HepG2 (cell line): ENCODE data around the gene RAN. TPM values are rescaled to one million over a fixed set of nuclear protein-coding genes. Genes with fewer than 3 reads are reported as not detected.

Experiments
- AGO1 ChIP-seq: fragments of 200-400 bp; formaldehyde crosslinking; IDR thresholded peaks from 2 replicates; pipeline ENCODE4 v1.6.1; 2017; ENCODE audit warnings: mild to moderate bottlenecking, low read depth, low read length, moderate library complexity; ENCODE audit not compliant: poor library complexity, severe bottlenecking
- ATM ChIP-seq: fragments of 450-650 bp; IDR thresholded peaks from 2 replicates; pipeline ENCODE4 v1.7.1; 2017; ENCODE audit warnings: mild to moderate bottlenecking, borderline replicate concordance
- ELF1 ChIP-seq: sonication (generic); formaldehyde crosslinking; IDR thresholded peaks from 2 replicates; pipeline ENCODE4 v1.4.0; 2020; ENCODE audit warnings: missing genetic modification reagents
- FOXK2 ChIP-seq: fragments of 450-650 bp; IDR thresholded peaks from 2 replicates; pipeline ENCODE4 v1.6.1; 2016
- MIER2 ChIP-seq: IDR thresholded peaks from 2 replicates; pipeline ENCODE4 v1.6.1; 2016; ENCODE audit warnings: missing biosample characterization, missing genetic modification reagents
- MXI1 ChIP-seq: IDR thresholded peaks from 3 replicates; pipeline ENCODE4 v1.6.1; 2012; ENCODE audit warnings: low read depth, low read length, inconsistent platforms, borderline replicate concordance
- NR2F1 ChIP-seq, 2 experiments: fragments of 450-650 bp in 1 of 2; formaldehyde crosslinking in 1 of 2; IDR thresholded peaks; 2 replicates each; pipeline versions ENCODE4 v1.5.0 to v1.6.1; 2016 to 2020; ENCODE audit warnings: mild to moderate bottlenecking in 1 of 2, missing compliant biosample characterization in 1 of 2, missing genetic modification reagents in 1 of 2, moderate library complexity in 1 of 2
- RXRB ChIP-seq: IDR thresholded peaks from 2 replicates; pipeline ENCODE4 v1.6.1; 2016; ENCODE audit warnings: borderline replicate concordance, missing genetic modification reagents, missing compliant biosample characterization
- SALL2 ChIP-seq: sonication (generic); formaldehyde crosslinking; IDR thresholded peaks from 2 replicates; pipeline ENCODE4 v1.8.1; 2023; ENCODE audit warnings: mild to moderate bottlenecking, missing genetic modification reagents, inconsistent platforms
- ZBTB20 ChIP-seq: sonication (generic); formaldehyde crosslinking; IDR thresholded peaks from 2 replicates; pipeline ENCODE4 v1.8.1; 2023; ENCODE audit warnings: missing genetic modification reagents, low read depth, mild to moderate bottlenecking, borderline replicate concordance
- ZBTB8A ChIP-seq: sonication (generic); formaldehyde crosslinking; IDR thresholded peaks from 2 replicates; pipeline ENCODE4 v1.4.0; 2020; ENCODE audit warnings: mild to moderate bottlenecking, low read depth, missing genetic modification reagents, borderline replicate concordance
- ZFP36L2 ChIP-seq: sonication (generic); formaldehyde crosslinking; IDR thresholded peaks from 2 replicates; pipeline ENCODE4 v1.4.0; 2020; ENCODE audit warnings: missing genetic modification reagents
- ZKSCAN5 ChIP-seq: sonication (generic); formaldehyde crosslinking; IDR thresholded peaks from 2 replicates; pipeline ENCODE4 v1.5.1; 2020; ENCODE audit warnings: mild to moderate bottlenecking, missing genetic modification reagents
- ZMYM4 ChIP-seq: sonication (generic); formaldehyde crosslinking; IDR thresholded peaks from 2 replicates; pipeline ENCODE4 v1.8.1; 2023; ENCODE audit warnings: mild to moderate bottlenecking, missing genetic modification reagents
- ZNF101 ChIP-seq: sonication (generic); formaldehyde crosslinking; IDR thresholded peaks from 2 replicates; pipeline ENCODE4 v1.4.0; 2020; ENCODE audit warnings: mild to moderate bottlenecking, low read depth, missing genetic modification reagents, borderline replicate concordance
- ZNF780A ChIP-seq: sonication (generic); formaldehyde crosslinking; IDR thresholded peaks from 2 replicates; pipeline ENCODE4 v1.8.0; 2022; ENCODE audit warnings: mild to moderate bottlenecking, missing genetic modification reagents, moderate library complexity
- ZNF850 ChIP-seq: sonication (generic); formaldehyde crosslinking; conservative IDR thresholded peaks from 2 replicates; pipeline ENCODE4 v1.9.0; 2021; ENCODE audit warnings: mild to moderate bottlenecking, missing genetic modification reagents
- polyA plus RNA-seq, 8 experiments: library from polyadenylated mRNA; depleted of rRNA in 3 of 8; stranded (reverse) in 7 of 8; unstranded in 1 of 8; fragments of >200 nt; fragmentation: Illumina TruSeq in 4 of 8; extraction: Trizol in 4 of 8; gene quantifications; 2 replicates each; pipeline versions ENCODE4 v1.2.1 to v1.2.3, GENCODE V29; 2011 to 2016; ENCODE audit warnings: low read depth in 4 of 8, missing spikeins in 1 of 8, mixed read lengths in 1 of 8; ENCODE audit not compliant: insufficient read depth in 1 of 8
- total RNA-seq, 5 experiments: library from RNA; depleted of rRNA; stranded (reverse); fragments of >200 nt; fragmentation: Illumina TruSeq; extraction: Trizol; gene quantifications; 2 replicates each; pipeline ENCODE4 v1.2.3, GENCODE V29; 2016; ENCODE audit warnings: low read depth in 1 of 5
- TF ChIP-seq, protein P1 (sequence below): sonication (generic); formaldehyde crosslinking; IDR thresholded peaks from 2 replicates; pipeline ENCODE4 v1.5.1; 2020; ENCODE audit warnings: missing genetic modification reagents, mild to moderate bottlenecking, borderline replicate concordance
- TF ChIP-seq, protein P2 (sequence below): sonication (generic); formaldehyde crosslinking; IDR thresholded peaks from 2 replicates; pipeline ENCODE4 v1.8.0; 2022; ENCODE audit warnings: missing genetic modification reagents, mild to moderate bottlenecking, inconsistent platforms, borderline replicate concordance
- TF ChIP-seq, protein P3 (sequence below): sonication (generic); formaldehyde crosslinking; IDR thresholded peaks from 2 replicates; pipeline ENCODE4 v1.9.0; 2021; ENCODE audit warnings: missing genetic modification reagents, borderline replicate concordance
- TF ChIP-seq, protein P4 (sequence below): sonication (generic); formaldehyde crosslinking; IDR thresholded peaks from 2 replicates; pipeline ENCODE4 v1.5.1; 2020; ENCODE audit warnings: missing genetic modification reagents, mild to moderate bottlenecking, borderline replicate concordance

RAN gene
- total and polyA plus RNA-seq, 2 of the 13 experiments (the other 11 are each of a cell fraction or from before 2014, with no cell fraction given): 1,335 to 1,630 TPM

DNA sequence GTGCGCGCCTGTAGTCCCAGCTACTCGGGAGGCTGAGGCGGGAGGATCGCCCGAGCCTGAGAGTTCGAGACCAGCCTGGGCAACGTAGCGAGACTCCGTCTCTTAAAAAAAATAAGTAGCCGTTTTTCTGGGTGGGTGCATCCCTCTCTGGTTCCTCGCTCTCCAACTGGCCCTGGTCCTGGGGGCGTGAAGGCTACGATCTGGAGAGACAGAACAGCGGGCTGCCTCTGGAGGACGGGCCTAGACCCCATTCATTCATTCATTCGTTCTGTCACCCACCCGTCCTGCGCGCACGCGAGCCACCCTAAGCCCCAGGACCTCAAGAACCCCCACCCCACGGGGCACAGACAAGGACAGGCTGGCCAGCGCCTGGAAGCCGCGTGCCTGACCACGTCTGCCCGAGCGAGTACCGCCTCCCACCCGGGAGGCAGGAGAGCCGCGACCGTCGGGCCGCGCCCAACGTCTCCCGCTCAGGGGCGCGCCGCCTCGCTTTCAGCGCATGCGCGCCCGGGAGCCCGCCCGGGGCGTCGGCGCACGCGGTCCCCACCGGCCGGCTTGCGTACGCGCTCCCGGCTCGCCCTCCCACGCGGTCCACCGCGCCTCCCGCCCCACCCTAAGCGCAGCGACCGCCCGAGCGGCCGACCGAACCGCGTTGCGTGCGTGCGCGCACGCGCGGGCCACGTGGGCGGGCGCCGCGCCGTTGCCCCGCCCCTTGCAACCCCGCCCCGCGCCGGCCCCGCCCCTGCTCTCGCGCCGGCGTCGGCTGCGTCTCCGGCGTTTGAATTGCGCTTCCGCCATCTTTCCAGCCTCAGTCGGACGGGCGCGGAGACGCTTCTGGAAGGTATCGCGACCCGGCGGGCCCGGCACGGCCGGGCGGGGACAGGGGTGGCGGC, at the start of gene RAN (continued):
- TF ChIP-seq, protein P1, sequence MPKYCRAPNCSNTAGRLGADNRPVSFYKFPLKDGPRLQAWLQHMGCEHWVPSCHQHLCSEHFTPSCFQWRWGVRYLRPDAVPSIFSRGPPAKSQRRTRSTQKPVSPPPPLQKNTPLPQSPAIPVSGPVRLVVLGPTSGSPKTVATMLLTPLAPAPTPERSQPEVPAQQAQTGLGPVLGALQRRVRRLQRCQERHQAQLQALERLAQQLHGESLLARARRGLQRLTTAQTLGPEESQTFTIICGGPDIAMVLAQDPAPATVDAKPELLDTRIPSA (CRISPR knock-in tag): peak; percentile 91
- TF ChIP-seq ATM (no peak), MIER2 (CRISPR knock-in tag) (no peak), ZBTB20 (no peak), AGO1 (no peak), ZKSCAN5 (CRISPR knock-in tag) (no peak), ZBTB8A (CRISPR knock-in tag) (no peak), FOXK2 (no peak), MXI1 (peak; percentile 86; the same call in 1 of the 3 replicates), ZMYM4 (CRISPR knock-in tag) (no peak; the same call in none of the 2 replicates), SALL2 (CRISPR knock-in tag) (peak; percentile 66; the same call in 1 of the 2 replicates), ZFP36L2 (CRISPR knock-in tag) (no peak), ELF1 (CRISPR knock-in tag) (0 out of 2 replicates have a peak, but pooled peaks have one; percentile 24), ZNF850 (CRISPR knock-in tag) (no peak), ZNF780A (CRISPR knock-in tag) (no peak; the same call in 1 of the 2 replicates), ZNF101 (no peak), RXRB (no peak), NR2F1 (CRISPR knock-in tag; IDR thresholded peaks at IDR 0.05) (no peak)
- TF ChIP-seq, protein P2, sequence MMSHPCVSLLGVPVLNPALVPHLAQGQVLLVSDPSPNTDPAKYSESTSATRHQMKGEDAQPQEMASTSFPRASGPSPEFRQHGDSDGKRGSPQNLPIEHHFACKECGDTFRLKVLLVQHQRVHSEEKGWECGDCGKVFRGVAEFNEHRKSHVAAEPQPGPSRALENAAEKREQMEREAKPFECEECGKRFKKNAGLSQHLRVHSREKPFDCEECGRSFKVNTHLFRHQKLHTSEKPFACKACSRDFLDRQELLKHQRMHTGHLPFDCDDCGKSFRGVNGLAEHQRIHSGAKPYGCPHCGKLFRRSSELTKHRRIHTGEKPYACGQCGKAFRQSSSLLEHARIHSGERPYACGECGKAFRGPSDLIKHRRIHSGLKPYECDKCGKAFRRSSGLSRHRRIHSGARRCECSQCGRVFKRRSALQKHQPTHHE (CRISPR knock-in tag): no peak
- TF ChIP-seq, protein P3, sequence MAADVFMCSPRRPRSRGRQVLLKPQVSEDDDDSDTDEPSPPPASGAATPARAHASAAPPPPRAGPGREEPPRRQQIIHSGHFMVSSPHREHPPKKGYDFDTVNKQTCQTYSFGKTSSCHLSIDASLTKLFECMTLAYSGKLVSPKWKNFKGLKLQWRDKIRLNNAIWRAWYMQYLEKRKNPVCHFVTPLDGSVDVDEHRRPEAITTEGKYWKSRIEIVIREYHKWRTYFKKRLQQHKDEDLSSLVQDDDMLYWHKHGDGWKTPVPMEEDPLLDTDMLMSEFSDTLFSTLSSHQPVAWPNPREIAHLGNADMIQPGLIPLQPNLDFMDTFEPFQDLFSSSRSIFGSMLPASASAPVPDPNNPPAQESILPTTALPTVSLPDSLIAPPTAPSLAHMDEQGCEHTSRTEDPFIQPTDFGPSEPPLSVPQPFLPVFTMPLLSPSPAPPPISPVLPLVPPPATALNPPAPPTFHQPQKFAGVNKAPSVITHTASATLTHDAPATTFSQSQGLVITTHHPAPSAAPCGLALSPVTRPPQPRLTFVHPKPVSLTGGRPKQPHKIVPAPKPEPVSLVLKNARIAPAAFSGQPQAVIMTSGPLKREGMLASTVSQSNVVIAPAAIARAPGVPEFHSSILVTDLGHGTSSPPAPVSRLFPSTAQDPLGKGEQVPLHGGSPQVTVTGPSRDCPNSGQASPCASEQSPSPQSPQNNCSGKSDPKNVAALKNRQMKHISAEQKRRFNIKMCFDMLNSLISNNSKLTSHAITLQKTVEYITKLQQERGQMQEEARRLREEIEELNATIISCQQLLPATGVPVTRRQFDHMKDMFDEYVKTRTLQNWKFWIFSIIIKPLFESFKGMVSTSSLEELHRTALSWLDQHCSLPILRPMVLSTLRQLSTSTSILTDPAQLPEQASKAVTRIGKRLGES (CRISPR knock-in tag): peak; percentile 59; the same call in 1 of the 2 replicates
- TF ChIP-seq, protein P4, sequence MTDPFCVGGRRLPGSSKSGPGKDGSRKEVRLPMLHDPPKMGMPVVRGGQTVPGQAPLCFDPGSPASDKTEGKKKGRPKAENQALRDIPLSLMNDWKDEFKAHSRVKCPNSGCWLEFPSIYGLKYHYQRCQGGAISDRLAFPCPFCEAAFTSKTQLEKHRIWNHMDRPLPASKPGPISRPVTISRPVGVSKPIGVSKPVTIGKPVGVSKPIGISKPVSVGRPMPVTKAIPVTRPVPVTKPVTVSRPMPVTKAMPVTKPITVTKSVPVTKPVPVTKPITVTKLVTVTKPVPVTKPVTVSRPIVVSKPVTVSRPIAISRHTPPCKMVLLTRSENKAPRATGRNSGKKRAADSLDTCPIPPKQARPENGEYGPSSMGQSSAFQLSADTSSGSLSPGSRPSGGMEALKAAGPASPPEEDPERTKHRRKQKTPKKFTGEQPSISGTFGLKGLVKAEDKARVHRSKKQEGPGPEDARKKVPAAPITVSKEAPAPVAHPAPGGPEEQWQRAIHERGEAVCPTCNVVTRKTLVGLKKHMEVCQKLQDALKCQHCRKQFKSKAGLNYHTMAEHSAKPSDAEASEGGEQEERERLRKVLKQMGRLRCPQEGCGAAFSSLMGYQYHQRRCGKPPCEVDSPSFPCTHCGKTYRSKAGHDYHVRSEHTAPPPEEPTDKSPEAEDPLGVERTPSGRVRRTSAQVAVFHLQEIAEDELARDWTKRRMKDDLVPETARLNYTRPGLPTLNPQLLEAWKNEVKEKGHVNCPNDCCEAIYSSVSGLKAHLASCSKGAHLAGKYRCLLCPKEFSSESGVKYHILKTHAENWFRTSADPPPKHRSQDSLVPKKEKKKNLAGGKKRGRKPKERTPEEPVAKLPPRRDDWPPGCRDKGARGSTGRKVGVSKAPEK (CRISPR knock-in tag): no peak
